IMR-90 (cell line): Measurements from ENCODE around the gene CDK1. TPM values are rescaled to one million over a fixed set of nuclear protein-coding genes. Genes with fewer than 3 reads are reported as not detected.

Experiments
- ATAC-seq: fragments of 200-7000 bp; cut with Tn5 transposase; 2 replicates; pipeline ENCODE4 v1.9.1; 2020; ENCODE audit warnings: low read depth, mild to moderate bottlenecking, moderate library complexity
- BruUV-seq: library from RNA; stranded (reverse); fragments of 400-500 nt; replicated peaks from 2 replicates; lab custom pipeline; 2021; lab: Mats Ljungman, UMichigan
- CTCF ChIA-PET: fragments of 300-600 bp; formaldehyde crosslinking; extraction: SDS; loops from one replicate; lab custom pipeline; 2021; ENCODE audit warnings: antibody characterized with exemption; lab: Yijun Ruan, JAX
- POLR2A ChIA-PET: fragments of 300-600 bp; sonication (Branson Sonifier 250); formaldehyde crosslinking; loops from one replicate; lab custom pipeline; 2022; ENCODE audit warnings: antibody characterized with exemption; ENCODE audit not compliant: unreplicated experiment; lab: Charles Lee
- DNase-seq: peaks from one replicate; pipeline ENCODE4 v3.0.0; 2013
- H2AFZ ChIP-seq: replicated peaks from 2 replicates; pipeline ENCODE3; 2013; ENCODE audit warnings: low read length, mild to moderate bottlenecking; ENCODE audit not compliant: poor library complexity
- H2AK5ac ChIP-seq: 2 replicates; pipeline ENCODE4 v1.6.1; 2013; ENCODE audit warnings: low read depth, low read length, inconsistent platforms
- H2AK9ac ChIP-seq: replicated peaks from 2 replicates; pipeline ENCODE3; 2013; ENCODE audit warnings: mild to moderate bottlenecking, low read depth, low read length, moderate library complexity; ENCODE audit not compliant: poor library complexity
- H2BK120ac ChIP-seq: 2 replicates; pipeline ENCODE4 v1.6.1; 2013; ENCODE audit warnings: low read depth, low read length, inconsistent platforms
- H2BK15ac ChIP-seq: 3 replicates; pipeline ENCODE4 v1.6.1; 2013; ENCODE audit warnings: low read depth, low read length, inconsistent platforms
- H2BK20ac ChIP-seq: 2 replicates; pipeline ENCODE4 v1.6.1; 2013; ENCODE audit warnings: low read depth, mild to moderate bottlenecking, inconsistent platforms, low read length, moderate library complexity
- H2BK5ac ChIP-seq: 2 replicates; pipeline ENCODE4 v1.6.1; 2013; ENCODE audit warnings: mild to moderate bottlenecking, low read depth, low read length, inconsistent platforms; ENCODE audit not compliant: poor library complexity, severe bottlenecking
- H3K14ac ChIP-seq: replicated peaks from 2 replicates; pipeline ENCODE4 v1.6.1; 2013; ENCODE audit warnings: low read depth, low read length, inconsistent platforms
- H3K18ac ChIP-seq: 2 replicates; pipeline ENCODE4 v1.6.1; 2013; ENCODE audit warnings: low read depth, low read length, control low read depth
- H3K23ac ChIP-seq: 2 replicates; pipeline ENCODE4 v1.6.1; 2013; ENCODE audit warnings: low read depth, low read length, inconsistent platforms
- H3K27ac ChIP-seq: 2 replicates; pipeline ENCODE4 v1.5.1; 2013; ENCODE audit warnings: mild to moderate bottlenecking, control low read depth, low read length; ENCODE audit not compliant: insufficient read depth
- H3K27me3 ChIP-seq: 2 replicates; pipeline ENCODE4 v1.6.1; 2013; ENCODE audit warnings: low read length; ENCODE audit not compliant: control insufficient read depth, insufficient read depth
- H3K36me3 ChIP-seq: 2 replicates; pipeline ENCODE4 v1.6.1; 2013; ENCODE audit warnings: low read length, mixed read lengths; ENCODE audit not compliant: control insufficient read depth, insufficient read depth
- H3K4ac ChIP-seq: 2 replicates; pipeline ENCODE4 v1.6.1; 2013; ENCODE audit warnings: low read depth, low read length, inconsistent platforms
- H3K4me1 ChIP-seq: 2 replicates; pipeline ENCODE4 v1.6.1; 2013; ENCODE audit warnings: low read length, mixed read lengths; ENCODE audit not compliant: control insufficient read depth, insufficient read depth
- H3K4me2 ChIP-seq: 2 replicates; pipeline ENCODE4 v1.6.1; 2013; ENCODE audit warnings: low read depth, mild to moderate bottlenecking, control low read depth, low read length, moderate library complexity
- H3K4me3 ChIP-seq: 2 replicates; pipeline ENCODE4 v1.5.1; 2013; ENCODE audit warnings: low read depth, mild to moderate bottlenecking, control low read depth, low read length, moderate library complexity; ENCODE audit not compliant: insufficient read depth
- H3K56ac ChIP-seq: 2 replicates; pipeline ENCODE4 v1.6.1; 2013; ENCODE audit warnings: low read length, inconsistent platforms; ENCODE audit not compliant: insufficient read depth; ENCODE audit errors: extremely low read depth
- H3K79me1 ChIP-seq, 2 experiments: 2 replicates each; pipeline ENCODE4 v1.6.1; 2013; ENCODE audit warnings: low read length in 2 of 2, inconsistent platforms in 1 of 2, low read depth in 1 of 2
- H3K9ac ChIP-seq: 2 replicates; pipeline ENCODE4 v1.6.1; 2013; ENCODE audit warnings: low read depth, low read length, control low read depth
- H3K9me1 ChIP-seq: 2 replicates; pipeline ENCODE4 v1.6.1; 2013; ENCODE audit warnings: low read length, inconsistent platforms; ENCODE audit not compliant: insufficient read depth
- H3K9me3 ChIP-seq: 2 replicates; pipeline ENCODE4 v1.6.1; 2013; ENCODE audit warnings: low read length; ENCODE audit not compliant: control insufficient read depth, insufficient read depth
- H4K20me1 ChIP-seq: 2 replicates; pipeline ENCODE4 v1.6.1; 2013; ENCODE audit warnings: low read length, inconsistent platforms; ENCODE audit not compliant: insufficient read depth
- H4K5ac ChIP-seq: 2 replicates; pipeline ENCODE4 v1.6.1; 2013; ENCODE audit warnings: mild to moderate bottlenecking, low read depth, low read length, control low read depth
- H4K8ac ChIP-seq, 2 experiments: 2 replicates each; pipeline ENCODE4 v1.6.1; 2013; ENCODE audit warnings: low read depth in 2 of 2, low read length in 2 of 2, control low read depth in 1 of 2, inconsistent platforms in 1 of 2
- H4K91ac ChIP-seq: 2 replicates; pipeline ENCODE4 v1.6.1; 2013; ENCODE audit warnings: low read depth, low read length, inconsistent platforms; ENCODE audit not compliant: insufficient read depth
- BHLHE40 ChIP-seq: fragments of 150-350 bp; IDR thresholded peaks from 2 replicates; pipeline ENCODE4 v1.6.1; 2016; ENCODE audit warnings: mild to moderate bottlenecking, low read depth, low read length
- CEBPB ChIP-seq: IDR thresholded peaks from 2 replicates; pipeline ENCODE4 v1.6.1; 2012; ENCODE audit warnings: low read depth, low read length, improper control_type of control experiment
- CTCF ChIP-seq: conservative IDR thresholded peaks from 2 replicates; pipeline ENCODE4 v1.5.1; 2012; ENCODE audit warnings: mild to moderate bottlenecking, low read depth, low read length, improper control_type of control experiment
- ELK1 ChIP-seq: fragments of 150-350 bp; IDR thresholded peaks from 2 replicates; pipeline ENCODE4 v1.6.1; 2016; ENCODE audit warnings: low read depth, mild to moderate bottlenecking, low read length, moderate library complexity, borderline replicate concordance
- MAFK ChIP-seq: IDR thresholded peaks from 2 replicates; pipeline ENCODE4 v1.6.1; 2012; ENCODE audit warnings: low read depth, low read length, improper control_type of control experiment
- MAZ ChIP-seq: IDR thresholded peaks from 2 replicates; pipeline ENCODE4 v1.6.1; 2012; ENCODE audit warnings: low read depth, mild to moderate bottlenecking, low read length, improper control_type of control experiment, moderate library complexity, borderline replicate concordance
- NFE2L2 ChIP-seq: fragments of 150-350 bp; IDR thresholded peaks from 2 replicates; pipeline ENCODE4 v1.6.1; 2016; ENCODE audit warnings: low read depth, mild to moderate bottlenecking, low read length
- POLR2A ChIP-seq: IDR thresholded peaks from 2 replicates; pipeline ENCODE4 v1.6.1; 2012; ENCODE audit warnings: mild to moderate bottlenecking, low read depth, low read length
- RFX5 ChIP-seq: IDR thresholded peaks from 2 replicates; pipeline ENCODE4 v1.8.0; 2012; ENCODE audit warnings: low read depth, mild to moderate bottlenecking, low read length, moderate library complexity
- SMC3 ChIP-seq: fragments of 150-350 bp; IDR thresholded peaks from 2 replicates; pipeline ENCODE4 v1.6.1; 2016; ENCODE audit warnings: low read depth, mild to moderate bottlenecking, antibody characterized with exemption, low read length, moderate library complexity
- USF2 ChIP-seq: fragments of 150-350 bp; IDR thresholded peaks from 2 replicates; pipeline ENCODE4 v1.6.1; 2017; ENCODE audit warnings: mild to moderate bottlenecking, antibody characterized with exemption, low read length, low read depth
- dilution Hi-C: fragments of 300-500 bp; cut with HindIII; formaldehyde crosslinking; loops from one replicate; pipeline ENCODE4 v1.14.3; 2018; ENCODE audit warnings: low sequenced_read_pairs; ENCODE audit not compliant: unreplicated experiment
- in situ Hi-C: fragments of 300-500 bp; cut with MboI; formaldehyde crosslinking; loops from 3 replicates; pipeline ENCODE4 v1.14.3; 2019; ENCODE audit warnings: low sequenced_read_pairs, inconsistent platforms, mixed read lengths
- intact Hi-C: fragments of 100-400 bp; cut with micrococcal nuclease; formaldehyde crosslinking; loops from 2 replicates; pipeline ENCODE4 v1.10.0; 2022
- polyA plus RNA-seq, 3 experiments: library from polyadenylated mRNA; depleted of rRNA; stranded (reverse); fragments of >200 nt; gene quantifications; 2 replicates each; pipeline ENCODE4 v1.2.3, GENCODE V29; 2012; ENCODE audit warnings: low replicate concordance in 1 of 3
- total RNA-seq: library from RNA; depleted of rRNA; stranded (reverse); fragments of >200 nt; gene quantifications from 2 replicates; pipeline ENCODE4 v1.2.3, GENCODE V29; 2012

The CDK1 gene
- total and polyA plus RNA-seq, 2 of the 4 experiments (the other 2 are of a cell fraction), result 21.9 to 28.1 TPM

- BruUV-seq, result no TSS peak
- Histone ChIP-seq H4K5ac (no peak overlapping the region), H4K8ac (no peak overlapping the region), H3K9ac (no peak overlapping the region), H2BK5ac (no peak overlapping the region), H3K9me1 (no peaks in the 10 kb centered on the region), H3K14ac (no peak overlapping the region), H2BK15ac (no peak overlapping the region), H2BK20ac (no peak overlapping the region), H2AFZ (no peak overlapping the region), H3K23ac (no peak overlapping the region), H3K4me1 (peaks cover 2% of the 10 kb centered on the region; the same call in 1 of the 2 replicates), H3K9me3 (no peaks in the 10 kb centered on the region), H3K4me2 (no peak overlapping the region), H4K91ac (no peak overlapping the region), H3K36me3 (no peaks in the 10 kb centered on the region), H3K18ac (no peak overlapping the region), H3K27ac (no peak overlapping the region), H3K4ac (no peak overlapping the region), H3K79me1 (no peaks in the 10 kb centered on the region), H3K27me3 (peaks cover 3% of the 10 kb centered on the region), H3K4me3 (no peak overlapping the region), H2BK120ac (no peak overlapping the region), H2AK9ac (no peak overlapping the region), H3K56ac (no peak overlapping the region), H2AK5ac (no peak overlapping the region), H4K20me1 (no peaks in the 10 kb centered on the region)
- dilution Hi-C loops (no loop called here), in situ Hi-C loops (loop anchor here (25.0 kb wide), 1 partner anchor 298 kb away; no protein-coding TSS in a partner anchor), intact Hi-C loops (no loop called here)
- ATAC-seq, result no peak
- DNase-seq, result no peak
- POLR2A ChIA-PET, result no interaction called here
- CTCF ChIA-PET, result interaction anchor here (0.9 kb wide), 1 partner anchor 9 kb away, joined by 3 read pairs; no protein-coding TSS in a partner anchor
- no peak for TF ChIP-seq CEBPB
- no peak for TF ChIP-seq POLR2A
- TF ChIP-seq NFE2L2, result no peak
- no peak for TF ChIP-seq RFX5
- no peak for TF ChIP-seq USF2
- no peak for TF ChIP-seq MAFK
- TF ChIP-seq CTCF, result no peak
- no peak for TF ChIP-seq SMC3
- no peak for TF ChIP-seq BHLHE40
- TF ChIP-seq MAZ, result no peak
- TF ChIP-seq ELK1, result no peak
Measured at GRCh38 chr10:60760711-60761210, 17.5 kb upstream of the CDK1 start.
